Mesenchymal stem cell (in vitro differentiated cells and primary cell): Measurements from ENCODE around the gene SPTBN1.
A peak's percentile ranks its signal among the peaks of the same experiment; 100 is the strongest.

Experiments
- DNase-seq: peaks from one replicate; pipeline ENCODE4 v3.0.0-alpha.2; 2013
- H2AFZ ChIP-seq: one replicate; pipeline ENCODE4 v1.6.1; 2013; ENCODE audit warnings: low read depth, mild to moderate bottlenecking, control low read depth, inconsistent platforms, low read length, moderate library complexity
- H2AK5ac ChIP-seq: 2 replicates; pipeline ENCODE4 v1.6.1; 2013; ENCODE audit warnings: low read length, moderate library complexity, mild to moderate bottlenecking, inconsistent platforms; ENCODE audit not compliant: severe bottlenecking
- H2BK120ac ChIP-seq: one replicate; pipeline ENCODE4 v1.6.1; 2013; ENCODE audit warnings: low read depth, mild to moderate bottlenecking, inconsistent platforms, low read length, moderate library complexity
- H2BK12ac ChIP-seq, 2 experiments: one replicate each; pipeline ENCODE4 v1.6.1; 2013; ENCODE audit warnings: inconsistent platforms in 2 of 2, low read length in 2 of 2, mild to moderate bottlenecking in 2 of 2, moderate library complexity in 2 of 2, control low read depth in 1 of 2
- H2BK15ac ChIP-seq: one replicate; pipeline ENCODE4 v1.6.1; 2013; ENCODE audit warnings: mild to moderate bottlenecking, low read depth, inconsistent platforms; ENCODE audit not compliant: poor library complexity, severe bottlenecking
- H2BK5ac ChIP-seq: 2 replicates; pipeline ENCODE4 v1.6.1; 2013; ENCODE audit warnings: low read depth, mild to moderate bottlenecking, low read length, control low read depth, inconsistent platforms; ENCODE audit not compliant: poor library complexity, severe bottlenecking
- H3K14ac ChIP-seq, 2 experiments: one replicate each; pipeline ENCODE4 v1.6.1; 2013; ENCODE audit warnings: inconsistent platforms in 2 of 2, low read length in 2 of 2, control low read depth in 1 of 2, mild to moderate bottlenecking in 1 of 2, moderate library complexity in 1 of 2
- H3K18ac ChIP-seq, 2 experiments: one replicate each; pipeline ENCODE4 v1.6.1; 2013; ENCODE audit warnings: inconsistent platforms in 2 of 2, low read length in 2 of 2, control low read depth in 1 of 2, low read depth in 1 of 2, mild to moderate bottlenecking in 1 of 2
- H3K23ac ChIP-seq, 2 experiments: one replicate each; pipeline ENCODE4 v1.6.1; 2013; ENCODE audit warnings: inconsistent platforms in 2 of 2, low read length in 2 of 2, mild to moderate bottlenecking in 2 of 2, moderate library complexity in 2 of 2, control low read depth in 1 of 2
- H3K27ac ChIP-seq: 2 replicates; pipeline ENCODE4 v1.5.1; 2013; ENCODE audit warnings: mild to moderate bottlenecking, moderate library complexity, low read length, control low read depth, inconsistent platforms; ENCODE audit not compliant: poor library complexity, severe bottlenecking
- H3K27me3 ChIP-seq, 2 experiments: 2 replicates each; pipeline versions ENCODE4 v1.6.1 to v1.7.0; 2013; ENCODE audit warnings: low read length in 2 of 2, mild to moderate bottlenecking in 2 of 2, moderate library complexity in 2 of 2, control low read depth in 1 of 2, inconsistent platforms in 1 of 2; ENCODE audit not compliant: control insufficient read depth in 1 of 2, insufficient read depth in 1 of 2
- H3K36me3 ChIP-seq, 2 experiments: 2 replicates each; pipeline versions ENCODE4 v1.6.1 to v1.7.0; 2013; ENCODE audit warnings: low read length in 2 of 2, control low read depth in 1 of 2, inconsistent platforms in 1 of 2, low read depth in 1 of 2, mild to moderate bottlenecking in 1 of 2; ENCODE audit not compliant: insufficient read depth in 2 of 2, control insufficient read depth in 1 of 2
- H3K4ac ChIP-seq, 2 experiments: one replicate each; pipeline ENCODE4 v1.6.1; 2013; ENCODE audit warnings: inconsistent platforms in 2 of 2, low read length in 2 of 2, mild to moderate bottlenecking in 2 of 2, moderate library complexity in 2 of 2, control low read depth in 1 of 2, low read depth in 1 of 2
- H3K4me1 ChIP-seq: 2 replicates; pipeline ENCODE4 v1.6.1; 2013; ENCODE audit warnings: low read depth, low read length, control low read depth; ENCODE audit not compliant: control insufficient read depth, insufficient read depth
- H3K4me2 ChIP-seq: 2 replicates; pipeline ENCODE4 v1.6.1; 2013; ENCODE audit warnings: low read length, mild to moderate bottlenecking, inconsistent platforms; ENCODE audit not compliant: poor library complexity, severe bottlenecking
- H3K4me3 ChIP-seq, 2 experiments: 2 replicates each; pipeline versions ENCODE4 v1.5.1 to v1.7.0; 2013; ENCODE audit warnings: low read length in 2 of 2, mild to moderate bottlenecking in 2 of 2, control low read depth in 1 of 2, low read depth in 1 of 2; ENCODE audit not compliant: insufficient read depth in 1 of 2
- H3K79me1 ChIP-seq: replicated peaks from 2 replicates; pipeline ENCODE4 v1.6.1; 2013; ENCODE audit warnings: mild to moderate bottlenecking, control low read depth, low read length, inconsistent platforms; ENCODE audit not compliant: poor library complexity, severe bottlenecking
- H3K9ac ChIP-seq: 2 replicates; pipeline ENCODE4 v1.7.0; 2013; ENCODE audit warnings: mild to moderate bottlenecking, low read length, moderate library complexity
- H3K9me3 ChIP-seq: 2 replicates; pipeline ENCODE4 v1.7.0; 2013; ENCODE audit warnings: mild to moderate bottlenecking, low read length; ENCODE audit not compliant: control insufficient read depth
- H4K8ac ChIP-seq: one replicate; pipeline ENCODE4 v1.6.1; 2013; ENCODE audit warnings: inconsistent platforms, mild to moderate bottlenecking, low read length, moderate library complexity
- H4K91ac ChIP-seq: one replicate; pipeline ENCODE4 v1.6.1; 2013; ENCODE audit warnings: mild to moderate bottlenecking, low read length, inconsistent platforms
- WGBS: methylation state at CpG from one replicate; pipeline ENCODE4 v1.1.7; 2013; ENCODE audit warnings: mixed read lengths; 5-methylcytosine and 5-hydroxymethylcytosine counted together

The SPTBN1 gene

GRCh38 chr2:54557211-54557600 lies 101.1 kb downstream of the SPTBN1 start:
- Histone ChIP-seq H4K8ac (no peak overlapping the region), H3K79me1 (peaks cover 12% of the 10 kb centered on the region), H3K23ac (no peak overlapping the region), H3K36me3 (peaks cover 0 to 2% of the 10 kb centered on the region in 2 experiments), H2AFZ (no peak overlapping the region), H3K14ac (no peak overlapping the region), H3K27me3 (no peaks in the 10 kb centered on the region), H2BK5ac (no peak overlapping the region), H3K4me1 (peaks cover 13% of the 10 kb centered on the region), H2AK5ac (peak overlapping the region; percentile 79), H2BK12ac (peak overlapping the region; percentile 3 to 22), H3K27ac (peak overlapping the region; percentile 74), H3K4me3 (peak overlapping the region in 1 of 2 experiments; percentile 76), H2BK120ac (no peak overlapping the region), H3K9me3 (no peaks in the 10 kb centered on the region), H4K91ac (peak overlapping the region; percentile 96), H3K9ac (peak overlapping the region; percentile 89), H3K18ac (peak overlapping the region; percentile 70 to 98), H3K4me2 (peak overlapping the region; percentile 92), H3K4ac (peak overlapping the region in 1 of 2 experiments; percentile 92), H2BK15ac (no peak overlapping the region)
- no peak for DNase-seq
- WGBS: 0% methylated on average over 1 of the region's 1 CpG

DNA sequence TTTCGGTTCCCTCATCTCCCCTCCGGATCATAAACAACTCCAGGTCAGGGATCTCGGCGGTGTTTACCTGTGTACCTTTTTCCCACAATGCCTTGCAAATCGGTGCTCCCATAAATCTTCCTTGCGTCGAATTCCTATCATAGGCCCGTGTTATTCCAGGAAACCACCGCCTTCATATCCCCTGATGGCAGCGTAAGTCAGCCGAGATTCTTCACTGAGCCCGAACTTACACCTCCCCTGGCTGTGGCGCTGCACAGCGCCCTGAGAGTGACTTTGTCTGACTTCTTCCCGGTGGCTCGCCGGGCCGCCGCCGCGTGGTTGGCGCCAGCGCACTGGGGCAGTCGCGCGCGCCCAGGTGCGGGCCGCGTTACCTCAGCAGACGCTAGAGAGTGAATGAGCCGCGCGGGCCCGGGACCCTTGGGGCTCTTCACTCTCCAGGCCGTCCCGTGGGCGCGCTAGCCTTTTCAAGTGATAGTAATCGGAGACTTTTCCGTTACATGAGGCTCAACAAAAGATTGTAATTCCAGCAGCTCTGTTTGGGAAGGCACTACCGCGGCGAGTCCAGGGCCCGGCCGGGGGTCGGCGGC lies 101.6 kb downstream of the SPTBN1 start:
- peak overlapping the region; percentile 75 to 76 for H3K4me3 ChIP-seq
- H3K9ac ChIP-seq: peak overlapping the region; percentile 89
- no peaks in the 10 kb centered on the region for H3K9me3 ChIP-seq
- H2BK12ac ChIP-seq: peak overlapping the region; percentile 81 to 98
- peak overlapping the region in 1 of 2 experiments; percentile 74 for H3K14ac ChIP-seq
- 1% methylated on average over 48 of the region's 48 CpGs for whole genome bisulfite sequencing
- no peak overlapping the region for H2AFZ ChIP-seq
- H3K23ac ChIP-seq: no peak overlapping the region
- peaks cover 0 to 2% of the 10 kb centered on the region in 2 experiments for H3K36me3 ChIP-seq
- peak overlapping the region; percentile 84 to 92 for H3K4ac ChIP-seq
- peak overlapping the region; percentile 71 for H2BK120ac ChIP-seq
- peak overlapping the region; percentile 39 for H2AK5ac ChIP-seq
- H3K18ac ChIP-seq: peak overlapping the region; percentile 97 to 98
- peak overlapping the region; percentile 82 for H2BK5ac ChIP-seq
- H3K4me1 ChIP-seq: peaks cover 16% of the 10 kb centered on the region
- peak overlapping the region; percentile 74 for H3K27ac ChIP-seq
- DNase-seq: peak; percentile 69
- H4K8ac ChIP-seq: peak overlapping the region; percentile 88
- H2BK15ac ChIP-seq: peak overlapping the region; percentile 38
- peak overlapping the region; percentile 92 for H3K4me2 ChIP-seq
- H3K79me1 ChIP-seq: peaks cover 12% of the 10 kb centered on the region
- peak overlapping the region; percentile 96 for H4K91ac ChIP-seq
- no peaks in the 10 kb centered on the region for H3K27me3 ChIP-seq

- H2BK120ac ChIP-seq: peak overlapping the region; percentile 77
- H2BK15ac ChIP-seq: peak overlapping the region; percentile 38
- peak overlapping the region; percentile 80 for H3K27ac ChIP-seq
- H3K9ac ChIP-seq: peak overlapping the region; percentile 89
- H2AK5ac ChIP-seq: peak overlapping the region; percentile 9
- H3K36me3 ChIP-seq: peaks cover 0 to 2% of the 10 kb centered on the region in 2 experiments
- peak overlapping the region in 1 of 2 experiments; percentile 90 for H3K14ac ChIP-seq
- no peak overlapping the region for H2AFZ ChIP-seq
- peak overlapping the region; percentile 88 for H4K8ac ChIP-seq
- peaks cover 10% of the 10 kb centered on the region for H3K79me1 ChIP-seq
- no peaks in the 10 kb centered on the region for H3K27me3 ChIP-seq
- peak overlapping the region; percentile 97 to 98 for H3K18ac ChIP-seq
- H4K91ac ChIP-seq: peak overlapping the region; percentile 96
- peak overlapping the region; percentile 92 for H3K4me2 ChIP-seq
- peaks cover 16% of the 10 kb centered on the region for H3K4me1 ChIP-seq
- peak overlapping the region in 1 of 2 experiments; percentile 85 for H3K23ac ChIP-seq
- under 1% methylated on average over 51 of the region's 59 CpGs for WGBS
- peak; percentile 73 for DNase-seq
- peak overlapping the region in 1 of 2 experiments; percentile 90 for H2BK12ac ChIP-seq
- no peaks in the 10 kb centered on the region for H3K9me3 ChIP-seq
- H3K4me3 ChIP-seq: peak overlapping the region; percentile 75 to 76
- H2BK5ac ChIP-seq: peak overlapping the region; percentile 82
- H3K4ac ChIP-seq: peak overlapping the region; percentile 84 to 92
Measured at GRCh38 chr2:54558188-54559005, 102.3 kb downstream of the SPTBN1 start.

GRCh38 chr2:54559006-54559445 lies 102.9 kb downstream of the SPTBN1 start:
- Histone ChIP-seq H2BK5ac (peak overlapping the region; percentile 8), H2AK5ac (peak overlapping the region; percentile 9), H3K36me3 (no peaks in the 10 kb centered on the region), H4K8ac (no peak overlapping the region), H2AFZ (no peak overlapping the region), H3K14ac (peak overlapping the region in 1 of 2 experiments; percentile 90), H3K4me2 (peak overlapping the region; percentile 92), H2BK120ac (peak overlapping the region; percentile 77), H3K27ac (peak overlapping the region; percentile 80), H2BK12ac (peak overlapping the region in 1 of 2 experiments; percentile 66), H3K23ac (peak overlapping the region in 1 of 2 experiments; percentile 85), H2BK15ac (no peak overlapping the region), H3K27me3 (no peaks in the 10 kb centered on the region), H3K4me3 (peak overlapping the region; percentile 75 to 76), H3K18ac (peak overlapping the region; percentile 97 to 98), H4K91ac (peak overlapping the region; percentile 36), H3K9me3 (no peaks in the 10 kb centered on the region), H3K4me1 (peaks cover 16% of the 10 kb centered on the region), H3K9ac (peak overlapping the region; percentile 89), H3K4ac (peak overlapping the region; percentile 46 to 83), H3K79me1 (peaks cover 9% of the 10 kb centered on the region)
- DNase-seq: peak; percentile 47
- under 1% methylated on average over 5 of the region's 5 CpGs for WGBS
